Endothelial cell of umbilical vein (primary cell): ENCODE data around the gene EEFSEC.

Experiments
- EZH2 ChIP-seq: IDR thresholded peaks from 2 replicates; pipeline ENCODE4 v1.6.1; 2012; ENCODE audit warnings: borderline replicate concordance, low read depth, mild to moderate bottlenecking, moderate library complexity, low read length, inconsistent platforms; ENCODE audit not compliant: severe bottlenecking
- POLR2AphosphoS5 ChIP-seq: IDR thresholded peaks from 2 replicates; pipeline ENCODE4 v1.6.1; 2012; ENCODE audit warnings: low read depth, mild to moderate bottlenecking, control low read depth, low read length, moderate library complexity; ENCODE audit not compliant: insufficient read depth
- TF ChIP-seq, protein P1 (sequence below), 2 donors: IDR thresholded peaks; 1 replicate in 1 of 2; 2 replicates in 1 of 2; pipeline ENCODE4 v1.5.1; 2011; ENCODE audit warnings: low read length in 2 of 2, mild to moderate bottlenecking in 2 of 2, moderate library complexity in 2 of 2, control low read depth in 1 of 2, inconsistent platforms in 1 of 2, low read depth in 1 of 2; ENCODE audit not compliant: insufficient read depth in 1 of 2; ENCODE audit errors: extremely low read depth in 1 of 2

DNA sequence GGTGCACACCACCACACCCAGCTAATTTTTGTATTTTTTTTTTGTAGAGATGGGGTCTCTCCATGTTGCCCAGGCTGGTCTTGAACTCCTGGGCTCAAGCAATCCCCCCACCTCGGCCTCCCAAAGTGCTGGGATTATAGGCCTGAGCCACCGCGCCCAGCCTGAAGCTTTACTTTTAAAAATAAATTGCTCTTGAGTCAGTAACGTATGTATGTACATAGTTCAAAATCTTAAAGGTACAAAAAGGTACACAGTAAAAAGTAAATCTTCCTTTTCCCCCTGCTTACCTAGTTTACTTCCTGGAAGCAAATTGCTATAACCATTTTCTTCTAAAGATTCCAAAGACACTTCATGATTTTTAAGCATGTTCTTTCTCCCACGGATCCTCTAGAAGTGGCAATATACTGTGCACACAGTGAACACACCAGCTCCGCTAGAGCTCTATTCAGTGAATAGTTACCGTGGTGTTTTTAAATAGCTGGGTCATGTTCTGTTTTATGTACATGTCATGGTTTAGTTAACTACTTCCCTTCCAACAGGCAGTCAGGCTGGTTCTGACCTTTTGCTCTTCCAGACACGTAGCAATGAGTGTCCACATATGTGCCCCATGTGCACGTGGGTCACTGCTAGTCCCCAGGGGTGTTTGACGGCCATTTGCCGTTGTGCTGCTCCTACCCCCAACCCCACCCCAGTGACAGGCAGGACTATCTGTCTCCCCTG lies 82.1 kb downstream of the EEFSEC start:
- TF ChIP-seq, protein P1, sequence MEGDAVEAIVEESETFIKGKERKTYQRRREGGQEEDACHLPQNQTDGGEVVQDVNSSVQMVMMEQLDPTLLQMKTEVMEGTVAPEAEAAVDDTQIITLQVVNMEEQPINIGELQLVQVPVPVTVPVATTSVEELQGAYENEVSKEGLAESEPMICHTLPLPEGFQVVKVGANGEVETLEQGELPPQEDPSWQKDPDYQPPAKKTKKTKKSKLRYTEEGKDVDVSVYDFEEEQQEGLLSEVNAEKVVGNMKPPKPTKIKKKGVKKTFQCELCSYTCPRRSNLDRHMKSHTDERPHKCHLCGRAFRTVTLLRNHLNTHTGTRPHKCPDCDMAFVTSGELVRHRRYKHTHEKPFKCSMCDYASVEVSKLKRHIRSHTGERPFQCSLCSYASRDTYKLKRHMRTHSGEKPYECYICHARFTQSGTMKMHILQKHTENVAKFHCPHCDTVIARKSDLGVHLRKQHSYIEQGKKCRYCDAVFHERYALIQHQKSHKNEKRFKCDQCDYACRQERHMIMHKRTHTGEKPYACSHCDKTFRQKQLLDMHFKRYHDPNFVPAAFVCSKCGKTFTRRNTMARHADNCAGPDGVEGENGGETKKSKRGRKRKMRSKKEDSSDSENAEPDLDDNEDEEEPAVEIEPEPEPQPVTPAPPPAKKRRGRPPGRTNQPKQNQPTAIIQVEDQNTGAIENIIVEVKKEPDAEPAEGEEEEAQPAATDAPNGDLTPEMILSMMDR (IDR thresholded peaks at IDR 0.05; ENCODE audit: extremely low read depth in 1 of 2, insufficient read depth in 1 of 2, low read depth in 1 of 2, low read length in 2 of 2), result no peak
- TF ChIP-seq EZH2, result no peak
- TF ChIP-seq POLR2AphosphoS5, result no peak
